Eye (tissue), 1 donor: Measurements from ENCODE around the gene PRDM13.
"Not testable (repeated sequence)": the region's sequence is repeated elsewhere in the genome, so short reads cannot be mapped to it uniquely, and the experiment has no call there.

Source experiments
- DNase-seq: peaks from one replicate; pipeline ENCODE4 v3.0.0-alpha.2; 2015

The PRDM13 gene

GRCh38 chr6:99606656-99607415, at the start of gene PRDM13:
PRDM13 (plus strand) TSS chr6:99606833; CDS start chr6:99607035, 202 bp downstream.
- DNase-seq, result peak; percentile 72

DNA sequence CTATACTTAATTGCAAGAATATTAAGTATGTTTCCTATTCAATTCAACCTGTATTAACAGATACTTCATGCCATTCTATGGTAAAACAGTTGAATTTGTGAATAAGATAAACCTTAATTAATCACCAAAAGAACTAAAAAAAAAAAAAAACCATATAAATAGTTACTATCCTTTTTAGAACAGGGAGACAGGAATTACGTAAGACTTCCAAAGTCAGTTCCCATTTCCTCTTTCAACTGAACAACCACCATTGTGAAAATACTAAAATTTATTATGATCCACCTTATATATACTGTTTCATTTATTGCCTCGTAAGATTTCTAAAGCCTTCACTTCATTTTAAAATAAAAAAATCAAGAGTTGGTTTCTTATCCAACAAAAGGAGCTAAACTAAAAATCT, 47.6 kb upstream of the PRDM13 start:
- DNase-seq, result no peak

DNA sequence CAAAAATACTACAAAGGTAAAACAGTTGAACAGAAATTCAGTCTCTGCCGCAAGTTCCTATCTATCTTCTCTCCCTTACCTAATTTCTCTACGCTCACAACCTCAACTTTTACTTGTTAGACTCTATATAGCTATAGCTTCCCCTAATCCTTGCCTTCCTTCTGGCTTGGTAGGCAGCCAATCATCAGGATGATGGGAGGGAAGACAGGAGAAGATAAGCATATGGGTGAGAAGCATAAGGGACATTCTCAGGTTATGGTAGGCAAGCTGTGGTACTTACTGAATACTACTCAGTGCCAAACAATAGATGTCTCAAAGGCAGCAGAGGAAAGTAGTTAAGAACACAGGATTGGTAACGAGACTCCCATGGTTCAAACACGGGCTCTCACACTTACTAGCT, 46.0 kb upstream of the PRDM13 start:
- no peak for DNase-seq

DNA sequence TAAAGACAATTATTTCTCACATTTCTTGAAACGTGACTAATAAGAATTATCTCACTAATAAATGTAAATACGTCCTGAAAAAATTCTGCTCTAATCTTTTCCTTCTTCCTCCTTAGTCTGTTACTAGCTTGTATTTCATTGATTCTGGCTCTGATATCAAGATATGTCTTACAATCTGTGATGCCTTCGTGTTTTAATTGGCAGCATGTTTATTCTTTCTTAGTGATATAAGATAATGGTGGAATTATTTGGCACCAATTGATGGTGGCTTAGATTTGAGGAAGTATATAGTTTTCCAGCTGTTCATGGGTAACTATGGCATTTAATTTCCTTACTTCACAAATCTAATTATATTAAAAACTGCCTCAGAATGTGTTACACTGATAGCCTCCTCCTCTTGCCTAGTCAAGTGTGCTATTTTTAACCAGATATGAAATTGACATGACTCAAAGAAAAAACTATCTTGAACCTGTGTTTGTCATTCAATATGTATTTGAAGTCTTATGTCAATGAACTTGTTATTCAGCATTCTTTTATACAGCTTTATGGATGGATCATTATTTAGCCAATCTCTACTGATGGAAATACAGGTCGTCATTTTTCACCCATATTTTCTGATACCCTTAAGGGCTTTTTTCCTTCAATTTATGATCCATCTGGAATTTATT, 43.4 kb upstream of the PRDM13 start:
- no peak for DNase-seq

DNA sequence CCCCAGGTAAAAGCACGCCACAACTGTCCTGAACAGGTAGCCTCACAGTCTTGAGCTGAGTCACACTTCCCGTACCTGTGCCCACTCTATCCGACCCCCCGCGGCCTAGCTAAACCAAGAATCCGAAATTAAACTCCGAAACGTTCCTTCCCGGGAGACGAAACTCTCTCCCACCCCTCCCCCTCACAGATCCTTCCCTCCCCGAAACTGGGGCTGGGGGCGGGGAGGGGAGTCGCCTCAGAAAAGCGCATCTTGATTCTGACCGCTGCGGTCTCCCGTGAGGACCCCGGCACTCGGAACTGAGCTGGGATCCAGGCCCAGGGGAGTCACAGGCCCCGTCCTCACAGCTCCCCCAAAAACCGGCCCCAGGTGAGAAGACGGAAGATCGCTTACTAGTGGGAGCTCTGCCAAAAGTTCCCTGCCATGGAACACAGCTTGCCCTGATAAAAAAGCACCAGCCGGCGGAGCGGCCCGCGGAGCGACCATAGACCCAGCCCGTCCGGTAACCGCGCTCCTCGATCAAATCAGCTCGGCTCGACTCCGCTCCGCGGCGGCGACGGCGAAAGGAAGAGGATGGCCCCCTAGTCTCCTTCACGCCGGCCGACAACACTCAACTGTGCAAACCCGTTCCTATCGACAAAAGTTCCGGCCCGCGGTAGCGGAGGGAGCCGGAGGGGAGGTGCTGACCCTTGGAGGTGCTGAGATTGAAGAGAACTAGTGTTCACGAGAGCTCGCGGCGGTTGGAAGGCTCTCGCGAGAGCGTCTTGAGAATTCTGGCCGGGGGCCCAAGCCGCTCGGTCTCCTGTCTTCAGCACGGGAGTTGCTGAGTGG, 38.3 kb upstream of the PRDM13 start, which contains the start of gene CCNC:
CCNC (minus strand) TSS at position 558 of the 831 bp plus-strand sequence; CDS start at position 425, 133 bp downstream.
- DNase-seq, result peak; percentile 97

GRCh38 chr6:99573980-99574617, 32.5 kb upstream of the PRDM13 start:
- no peak for DNase-seq

- no peak for DNase-seq
Measured at GRCh38 chr6:99575544-99576227, 30.9 kb upstream of the PRDM13 start.

- no peak for DNase-seq
Measured at GRCh38 chr6:99579781-99580180, 26.9 kb upstream of the PRDM13 start.

DNA sequence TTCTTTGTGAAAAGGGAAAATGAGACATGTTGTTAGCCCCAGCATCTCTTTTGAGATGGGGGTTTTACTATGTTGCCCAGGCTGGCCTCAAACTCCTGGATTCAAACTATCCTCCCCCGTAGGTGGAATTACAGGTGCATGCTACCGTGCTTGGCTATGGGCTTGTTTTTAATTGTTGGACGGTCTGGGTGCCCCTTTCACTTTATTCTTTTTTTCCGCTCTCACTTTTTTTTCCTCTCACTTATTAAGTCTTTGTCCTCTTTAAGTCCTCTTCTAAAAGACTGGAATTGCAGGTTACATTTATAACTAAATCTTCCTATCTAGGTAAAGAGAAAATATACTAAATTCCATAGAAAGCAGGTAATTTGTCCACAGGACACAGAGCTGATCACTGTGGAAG, 18.8 kb upstream of the PRDM13 start:
- no peak for DNase-seq

GRCh38 chr6:99588618-99589289, 17.9 kb upstream of the PRDM13 start:
- peak; percentile 91 for DNase-seq

GRCh38 chr6:99589290-99589672, 17.4 kb upstream of the PRDM13 start:
- DNase-seq, result no peak

- DNase-seq, result peak; percentile 69
Measured at GRCh38 chr6:99589907-99590493, 16.6 kb upstream of the PRDM13 start.

GRCh38 chr6:99590728-99591672, 15.6 kb upstream of the PRDM13 start:
- peak; percentile 61 for DNase-seq

DNA sequence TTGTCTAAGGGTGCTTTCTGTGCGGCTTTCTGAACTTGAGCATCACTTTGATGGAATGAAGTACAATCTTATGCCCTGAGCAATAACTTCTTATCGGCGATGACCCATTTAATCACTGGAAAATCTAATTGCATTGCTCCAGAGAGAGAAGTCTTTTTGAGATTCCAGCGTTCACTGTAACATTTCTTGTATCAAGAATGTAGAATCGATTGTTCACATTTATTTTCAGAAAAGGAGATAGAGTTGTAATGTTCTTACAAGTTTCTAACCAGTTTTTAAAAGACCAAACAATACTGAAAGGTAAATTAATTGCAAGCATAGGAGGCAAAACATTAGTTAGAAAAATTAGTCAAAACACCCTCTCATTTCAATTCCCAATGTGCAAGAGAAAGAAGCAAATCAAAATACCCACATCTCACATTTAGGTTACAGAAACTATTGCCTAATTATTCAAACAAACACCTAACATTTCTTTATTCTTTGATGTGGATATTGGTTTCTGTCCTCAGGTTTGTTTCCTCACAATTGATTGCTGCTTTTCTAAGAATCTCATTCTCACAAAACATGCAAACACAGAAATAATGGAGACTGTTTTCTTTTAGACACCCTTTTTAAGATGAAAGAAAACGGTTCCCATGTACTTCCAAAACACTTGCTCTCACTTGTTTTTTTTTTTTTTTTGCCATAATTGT, 14.8 kb upstream of the PRDM13 start:
- no peak for DNase-seq

DNA sequence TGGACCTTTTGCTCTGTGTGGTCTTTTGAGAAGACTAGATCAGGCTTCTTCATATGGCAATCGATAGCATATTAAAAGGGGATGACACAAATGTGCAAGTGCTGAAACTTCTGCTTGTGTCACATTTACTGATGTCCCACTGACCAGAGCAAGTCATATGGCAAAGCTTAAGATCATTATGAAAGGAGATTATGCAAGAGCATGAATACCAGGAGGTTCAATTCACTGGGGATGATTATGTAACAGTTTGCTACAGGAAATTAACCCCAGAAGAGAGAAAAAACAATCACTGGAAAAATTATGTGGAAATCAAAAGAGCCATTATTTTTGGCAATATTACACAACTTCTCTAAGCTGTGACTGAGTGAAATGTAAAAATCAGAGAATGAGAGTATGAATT, 13.7 kb upstream of the PRDM13 start:
- DNase-seq, result no peak

- DNase-seq, result not testable (repeated sequence)
Measured at GRCh38 chr6:99594696-99595095, 11.9 kb upstream of the PRDM13 start.

- DNase-seq, result peak; percentile 71
Measured at GRCh38 chr6:99602520-99603420, 3.9 kb upstream of the PRDM13 start.

GRCh38 chr6:99603421-99604165, 3.0 kb upstream of the PRDM13 start:
- peak; percentile 89 for DNase-seq
